GM21381 (cell line): ENCODE data around the gene TENT5C.
"Not testable (repeated sequence)": the region's sequence is repeated elsewhere in the genome, so short reads cannot be mapped to it uniquely, and the experiment has no call there.

ENCODE experiments used
- ATAC-seq: cut with Tn5 transposase; IDR thresholded peaks from one replicate; pipeline ENCODE4 v1.9.1; 2021; ENCODE audit warnings: mild to moderate bottlenecking, moderate library complexity; ENCODE audit not compliant: unreplicated experiment

TENT5C gene

GRCh38 chr1:117605774-117606648 lies at the start of gene TENT5C:
Gene TENT5C, plus strand, starts transcription at chr1:117606048. Its CDS starts 16,821 bp downstream, at chr1:117622869.
- peak; percentile 90 for ATAC-seq

DNA sequence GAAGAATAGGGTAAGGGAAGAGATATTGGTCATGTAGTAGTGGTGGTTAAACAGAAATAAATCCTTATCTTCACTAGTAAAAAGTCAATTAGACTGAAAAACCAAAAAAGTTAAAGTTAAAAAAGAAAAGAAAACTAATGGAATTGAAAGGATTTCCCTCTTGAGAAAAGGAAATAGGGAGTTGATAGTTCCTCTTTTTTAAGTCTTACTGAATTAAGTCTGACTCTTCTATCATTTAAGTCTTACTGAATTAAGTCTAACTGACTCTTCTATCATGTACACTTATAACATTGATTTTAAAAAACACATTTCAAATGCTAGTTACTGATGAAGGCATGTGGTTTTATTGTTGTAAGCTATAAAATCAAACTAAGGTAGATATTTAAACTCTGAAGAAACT lies 49.5 kb upstream of the TENT5C start:
- no peak for ATAC-seq

DNA sequence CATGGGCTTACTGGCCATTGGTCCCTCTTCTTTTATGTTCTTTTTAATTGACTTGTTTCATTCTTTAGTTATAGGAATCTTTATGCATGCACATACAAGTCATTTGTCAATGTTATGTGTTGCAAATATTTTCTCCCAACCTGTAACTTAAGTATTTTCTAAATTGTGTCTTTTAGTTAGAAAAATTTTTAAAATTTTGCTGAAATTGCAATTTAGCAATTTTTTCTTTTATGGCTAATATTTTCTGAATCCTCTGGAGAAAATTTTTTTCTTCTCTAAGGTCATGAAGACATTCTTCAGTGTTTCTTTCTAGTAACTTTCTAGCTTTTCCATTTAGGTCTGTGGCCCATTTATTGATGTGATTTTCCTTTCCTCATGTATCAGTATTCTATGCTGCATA lies 48.9 kb upstream of the TENT5C start:
- no peak for ATAC-seq

- not testable (repeated sequence) for ATAC-seq
These were observed 47.4 kb upstream of the TENT5C start for GRCh38 chr1:117558451-117558850.

DNA sequence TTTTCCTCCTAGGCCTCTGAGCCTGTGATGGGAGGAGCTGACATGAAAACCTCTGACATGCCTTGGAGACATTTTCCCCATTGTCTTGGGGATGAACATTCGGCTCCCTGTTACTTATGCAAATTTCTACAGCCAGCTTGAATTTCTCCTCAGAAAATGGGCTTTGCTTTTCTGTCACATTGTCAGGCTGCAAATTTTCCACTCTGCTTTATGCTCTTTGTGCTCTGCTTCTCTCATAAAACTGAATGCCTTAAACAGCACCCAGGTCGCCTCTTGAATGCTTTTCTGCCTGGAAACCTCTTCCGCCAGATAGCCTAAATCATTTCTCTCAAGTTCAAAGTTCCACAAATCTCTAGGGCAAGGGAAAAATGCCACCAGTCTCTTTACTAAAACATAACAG lies 46.7 kb upstream of the TENT5C start:
- no peak for ATAC-seq

- ATAC-seq, result no peak
These were observed 45.9 kb upstream of the TENT5C start for GRCh38 chr1:117559985-117560384.

DNA sequence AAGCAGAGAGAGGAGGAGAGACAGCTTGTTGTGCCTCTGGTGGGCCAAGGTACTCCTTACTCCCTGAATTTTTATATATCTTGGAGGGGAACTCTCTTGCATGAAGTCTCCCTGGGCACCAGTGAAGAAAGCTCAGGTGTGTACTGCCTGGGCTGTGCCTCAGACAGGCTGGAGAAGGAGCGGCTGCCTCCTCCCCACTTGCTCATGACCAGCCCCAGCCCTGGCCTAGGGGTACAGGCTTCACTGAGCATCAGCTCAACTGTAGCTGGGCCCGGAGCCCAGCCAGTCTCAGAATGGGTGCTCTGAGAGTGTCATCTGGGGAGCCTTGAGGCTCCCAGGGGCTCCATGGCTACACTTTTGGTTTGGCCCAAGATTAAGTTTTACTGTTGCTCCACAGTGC lies 44.8 kb upstream of the TENT5C start:
- ATAC-seq, result no peak

DNA sequence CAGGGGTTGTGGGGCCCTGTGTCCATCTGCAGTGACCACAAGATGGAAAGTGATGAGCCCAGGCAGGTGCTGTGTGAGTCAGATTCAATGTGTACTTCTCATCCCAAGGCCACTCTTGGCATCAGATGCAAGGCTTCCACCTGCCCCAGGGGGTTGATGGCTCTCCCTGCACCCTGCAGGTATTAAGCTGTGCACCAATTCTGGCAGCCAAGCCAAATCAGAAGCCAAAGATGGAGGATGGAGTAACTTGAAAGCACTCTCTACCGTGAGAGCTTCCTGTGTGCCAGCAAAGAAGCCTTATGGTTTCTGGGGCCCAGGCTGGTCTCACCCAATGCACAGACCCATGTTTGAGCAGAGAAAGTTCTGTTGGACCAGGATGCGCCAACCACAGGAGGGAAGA lies 44.3 kb upstream of the TENT5C start:
- no peak for ATAC-seq

- ATAC-seq, result no peak
These were observed 43.0 kb upstream of the TENT5C start for GRCh38 chr1:117562581-117563491.

DNA sequence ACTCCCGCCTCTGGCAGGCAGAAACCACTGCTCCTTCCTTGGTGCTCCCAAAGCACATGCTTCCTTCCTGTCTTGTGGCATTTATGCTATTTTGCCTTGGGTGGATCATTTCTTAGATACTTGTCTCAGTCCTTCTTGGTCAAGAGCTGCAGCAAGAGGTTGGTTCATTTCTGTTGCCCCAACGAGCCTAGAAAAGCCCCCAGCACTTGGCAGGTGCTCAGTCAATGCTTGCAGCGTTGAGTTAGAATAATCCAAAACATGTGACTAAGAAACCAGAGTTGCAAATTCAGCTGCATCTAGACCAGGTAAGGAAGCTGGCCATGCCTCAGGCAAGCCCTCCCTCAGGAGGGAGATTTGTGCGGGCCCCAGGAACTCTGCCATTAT lies 42.4 kb upstream of the TENT5C start:
- no peak for ATAC-seq

DNA sequence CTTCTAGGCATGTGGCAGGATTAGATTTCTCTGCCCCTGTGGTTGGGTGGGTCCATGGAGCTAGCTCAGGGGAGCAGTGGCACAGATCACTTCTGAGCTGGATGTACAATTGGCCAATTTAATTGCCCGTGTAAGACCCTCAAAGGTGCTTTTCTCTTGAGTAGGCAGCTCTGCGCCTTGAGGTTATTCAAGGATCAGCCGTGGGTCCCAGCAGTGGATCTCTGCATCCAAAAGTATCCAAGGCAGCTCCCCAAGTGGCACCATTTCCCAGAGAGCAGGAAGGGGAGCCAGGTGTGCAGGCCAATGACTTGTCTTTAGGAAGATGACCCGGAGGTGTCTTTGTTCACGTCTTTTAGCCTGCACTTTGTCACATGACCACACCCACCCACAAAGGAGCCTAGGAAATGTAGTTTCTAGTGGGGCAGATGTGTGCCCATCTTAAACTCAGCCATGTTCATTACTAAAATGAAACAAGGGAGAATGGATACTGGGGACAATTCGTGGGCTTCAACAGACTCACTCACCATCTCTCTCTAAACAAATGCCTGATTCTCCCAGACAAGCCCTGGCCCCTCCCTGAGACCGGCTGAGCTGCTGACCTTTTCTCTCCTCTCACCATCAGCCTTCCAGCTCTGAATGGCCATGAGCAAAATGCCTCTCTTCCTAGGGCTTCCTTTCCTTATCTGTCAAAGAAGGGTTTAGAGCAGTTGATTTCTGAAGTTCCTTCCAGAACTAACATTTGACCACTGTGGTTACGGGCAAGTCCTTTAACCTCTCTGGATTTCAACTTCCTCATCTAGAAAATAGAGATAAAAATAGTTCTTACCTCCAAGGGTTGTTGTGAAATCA lies 41.4 kb upstream of the TENT5C start:
- no peak for ATAC-seq

GRCh38 chr1:117565076-117565556 lies 40.7 kb upstream of the TENT5C start:
- ATAC-seq, result no peak

GRCh38 chr1:117565745-117566455 lies 39.9 kb upstream of the TENT5C start:
- ATAC-seq, result no peak

- no peak for ATAC-seq
These were observed 39.3 kb upstream of the TENT5C start for GRCh38 chr1:117566556-117566955.

- no peak for ATAC-seq
These were observed 38.4 kb upstream of the TENT5C start for GRCh38 chr1:117567435-117567834.

DNA sequence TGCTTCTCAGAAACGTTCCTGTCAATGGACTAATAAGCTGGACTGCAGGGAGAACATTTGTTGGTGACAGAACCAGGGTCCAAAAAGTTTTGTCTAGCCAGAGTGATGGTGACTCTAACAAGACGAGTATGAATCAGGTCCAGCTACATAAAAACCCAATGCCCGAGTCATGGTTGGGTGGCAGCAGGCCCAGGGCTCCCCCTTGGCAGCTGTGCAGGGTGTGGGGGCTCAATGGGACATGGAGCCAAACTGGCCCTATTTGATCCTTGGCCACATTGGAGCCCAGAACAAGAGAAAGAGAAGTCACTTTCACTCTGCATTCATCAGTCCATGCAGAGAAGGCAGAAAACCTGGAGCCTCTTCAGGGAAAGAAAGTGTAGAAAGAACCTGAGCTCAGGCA lies 37.9 kb upstream of the TENT5C start:
- no peak for ATAC-seq

DNA sequence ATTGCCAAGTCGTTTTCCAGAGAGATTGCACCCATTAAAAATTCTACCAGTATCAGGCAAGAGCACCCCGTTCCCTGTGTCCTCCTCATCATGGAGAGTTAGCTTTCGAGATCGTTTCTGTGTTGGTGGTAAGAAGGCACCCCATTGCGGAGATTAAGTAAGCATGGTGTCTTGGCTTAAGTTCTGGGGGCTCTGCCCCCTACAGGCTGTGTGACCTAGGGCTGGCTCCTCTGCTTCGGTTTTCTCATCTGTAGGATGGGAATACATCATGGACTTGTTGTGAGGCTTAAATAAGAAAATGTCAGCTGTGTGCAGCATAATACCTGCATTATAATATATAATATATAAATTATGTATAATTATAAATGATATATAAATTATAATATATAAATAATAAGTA lies 36.8 kb upstream of the TENT5C start:
- ATAC-seq, result no peak

DNA sequence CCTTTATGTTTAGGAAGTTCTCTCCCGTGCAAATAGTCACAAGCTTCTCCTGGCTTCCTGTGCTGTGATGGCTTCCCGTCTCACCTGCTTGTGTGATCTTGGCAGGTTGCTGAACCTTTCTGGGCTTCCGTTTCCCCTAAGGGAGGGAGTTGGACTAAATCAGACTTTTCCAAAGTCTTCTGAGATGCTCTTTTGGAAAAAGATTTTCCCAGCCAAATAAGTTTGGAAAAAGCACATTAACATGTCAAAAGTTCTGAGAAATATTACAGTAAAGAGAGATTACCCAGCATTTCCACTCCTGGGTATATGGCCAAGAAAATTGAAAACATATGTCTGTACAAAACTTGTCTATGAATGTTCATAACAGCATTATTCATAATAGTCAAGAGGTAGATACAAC lies 36.0 kb upstream of the TENT5C start:
- no peak for ATAC-seq

GRCh38 chr1:117570988-117571409 lies 34.8 kb upstream of the TENT5C start:
- no peak for ATAC-seq

GRCh38 chr1:117571496-117571895 lies 34.4 kb upstream of the TENT5C start:
- no peak for ATAC-seq
